Mucosa of stomach (tissue), 1 donor: ENCODE measurements around the gene ALG3.
A peak's percentile ranks its signal among the peaks of the same experiment; 100 is the strongest.

Experiments
- H3K27me3 ChIP-seq: one replicate; pipeline ENCODE4 v1.7.0; 2013; ENCODE audit warnings: mild to moderate bottlenecking, low read length; ENCODE audit not compliant: control insufficient read depth, insufficient read depth
- H3K36me3 ChIP-seq: one replicate; pipeline ENCODE4 v1.7.0; 2013; ENCODE audit warnings: low read length; ENCODE audit not compliant: control insufficient read depth, insufficient read depth
- H3K4me1 ChIP-seq: one replicate; pipeline ENCODE4 v1.7.0; 2013; ENCODE audit warnings: mild to moderate bottlenecking, low read length; ENCODE audit not compliant: control insufficient read depth, insufficient read depth
- H3K4me3 ChIP-seq: one replicate; pipeline ENCODE4 v1.7.0; 2013; ENCODE audit warnings: low read length
- H3K9ac ChIP-seq: one replicate; pipeline ENCODE4 v1.7.0; 2013; ENCODE audit warnings: mild to moderate bottlenecking, low read length, moderate library complexity
- H3K9me3 ChIP-seq: one replicate; pipeline ENCODE4 v1.7.0; 2013; ENCODE audit warnings: mild to moderate bottlenecking, low read length, moderate library complexity; ENCODE audit not compliant: control insufficient read depth
- donor health status: Pancreatic carcinoma.

Gene ALG3

DNA sequence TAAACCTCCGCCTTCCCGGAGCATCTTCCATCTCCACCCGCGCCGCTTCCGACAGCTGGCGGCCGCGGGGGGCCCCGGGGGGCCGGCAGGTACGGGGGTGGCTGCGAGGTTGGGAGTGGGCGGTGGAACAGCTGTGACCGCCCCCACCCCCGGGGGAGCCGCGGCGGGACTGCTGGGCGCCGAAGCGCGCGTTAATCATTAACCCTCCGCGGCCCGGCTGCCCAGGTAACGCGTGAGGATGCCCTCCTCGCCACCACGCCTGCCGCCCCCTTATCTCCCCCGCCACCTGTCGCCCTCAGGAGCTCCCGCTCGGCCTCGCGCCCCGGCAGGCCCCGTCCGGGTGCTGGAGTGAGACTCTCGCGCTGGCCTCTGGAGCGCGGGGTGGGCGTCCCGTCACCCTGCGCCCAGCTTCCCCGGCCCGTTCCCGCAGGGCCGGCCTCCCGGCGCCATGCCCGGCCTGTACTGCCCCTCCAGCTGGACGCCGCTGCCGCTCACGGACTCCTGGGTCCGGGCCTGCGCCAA lies 18.6 kb downstream of the ALG3 start:
- H3K4me3 ChIP-seq: peak overlapping the region; percentile 8
- no peaks in the 10 kb centered on the region for H3K9me3 ChIP-seq
- H3K4me1 ChIP-seq: peaks cover 9% of the 10 kb centered on the region
- peak overlapping the region; percentile 22 for H3K9ac ChIP-seq
- H3K36me3 ChIP-seq: no peaks in the 10 kb centered on the region
- H3K27me3 ChIP-seq: peaks cover 66% of the 10 kb centered on the region

DNA sequence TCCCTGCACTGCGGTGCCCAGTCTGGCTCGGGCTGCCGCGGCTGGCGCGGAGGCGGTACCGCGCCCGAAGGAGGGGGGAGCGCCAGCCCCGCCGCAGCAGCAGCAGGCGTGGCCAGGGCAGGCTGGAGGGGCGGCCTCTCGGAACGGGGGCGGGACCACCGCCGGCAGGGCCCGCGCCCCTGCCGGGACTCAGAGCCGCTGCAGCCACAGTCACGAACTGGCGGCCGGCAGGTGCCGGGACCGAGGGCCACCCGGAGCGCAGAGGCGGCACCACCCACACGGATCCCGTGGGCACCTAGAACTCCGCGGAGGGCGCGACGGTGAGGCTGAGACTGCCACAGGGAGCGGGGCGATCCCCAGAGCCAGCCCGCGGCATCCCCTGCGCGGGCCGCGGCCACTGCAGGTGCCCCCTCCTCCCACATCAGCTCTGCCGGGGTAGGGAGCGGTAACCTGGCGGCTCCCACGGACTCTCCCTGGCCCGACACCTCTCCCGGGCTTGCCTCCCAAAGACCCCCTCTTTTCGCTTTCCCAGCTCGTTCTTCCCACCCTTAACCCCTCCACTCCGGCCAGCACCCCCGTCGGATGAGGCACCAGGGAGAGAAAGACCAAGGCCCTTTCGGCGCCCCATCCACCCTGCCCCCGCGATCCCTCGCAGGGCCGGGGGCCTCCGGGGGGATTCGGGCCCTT lies 19.2 kb downstream of the ALG3 start, which contains the start of gene VWA5B2:
Gene VWA5B2 (plus strand): TSS at position 192 of the 687 bp plus-strand sequence. CDS start 944 bp downstream, outside the sequence.
- Histone ChIP-seq H3K9me3 (no peaks in the 10 kb centered on the region), H3K36me3 (no peaks in the 10 kb centered on the region), H3K4me3 (peak within 1 kb of the TSS; percentile 8), H3K9ac (peak within 1 kb of the TSS; percentile 22), H3K4me1 (peaks cover 9% of the 10 kb centered on the region), H3K27me3 (peaks cover 66% of the 10 kb centered on the region)

DNA sequence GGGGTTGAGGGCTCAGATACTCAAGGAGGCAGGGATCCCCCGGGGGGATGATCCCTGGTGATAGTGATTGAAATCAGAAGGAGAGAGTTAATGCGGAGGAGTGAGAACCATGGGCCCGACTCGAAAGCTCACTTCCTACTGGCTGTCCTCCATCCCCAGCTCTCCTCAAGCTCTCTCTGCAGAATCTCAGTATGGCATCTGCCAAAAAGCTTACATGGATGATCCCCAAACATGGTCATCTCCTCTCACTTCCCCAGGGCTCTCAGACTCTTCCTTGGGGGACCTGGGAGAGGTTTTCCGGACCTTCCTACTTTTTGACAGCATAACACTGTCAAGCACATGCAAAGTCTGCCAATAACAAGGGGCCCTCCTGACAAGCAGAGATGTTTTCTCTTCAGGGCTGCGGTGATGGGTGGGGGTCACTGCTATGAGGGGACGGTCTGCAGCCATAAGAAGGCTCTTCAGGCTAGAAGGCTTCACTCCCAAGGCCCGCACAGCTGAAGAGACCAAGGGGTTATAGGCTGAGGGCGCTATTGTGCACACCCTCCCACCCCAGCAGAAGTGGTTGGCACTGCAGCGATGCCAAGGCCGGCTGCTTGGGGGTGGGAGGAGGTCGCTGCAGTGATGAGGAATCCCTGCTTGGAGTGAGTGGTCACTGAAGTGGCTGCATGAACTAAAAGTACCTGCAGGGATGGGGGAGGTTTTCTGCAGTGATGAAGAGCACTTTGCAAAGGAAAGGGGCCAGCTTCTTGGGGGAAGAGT lies 20.2 kb downstream of the ALG3 start:
- no peaks in the 10 kb centered on the region for H3K9me3 ChIP-seq
- H3K4me3 ChIP-seq: no peak overlapping the region
- peaks cover 66% of the 10 kb centered on the region for H3K27me3 ChIP-seq

DNA sequence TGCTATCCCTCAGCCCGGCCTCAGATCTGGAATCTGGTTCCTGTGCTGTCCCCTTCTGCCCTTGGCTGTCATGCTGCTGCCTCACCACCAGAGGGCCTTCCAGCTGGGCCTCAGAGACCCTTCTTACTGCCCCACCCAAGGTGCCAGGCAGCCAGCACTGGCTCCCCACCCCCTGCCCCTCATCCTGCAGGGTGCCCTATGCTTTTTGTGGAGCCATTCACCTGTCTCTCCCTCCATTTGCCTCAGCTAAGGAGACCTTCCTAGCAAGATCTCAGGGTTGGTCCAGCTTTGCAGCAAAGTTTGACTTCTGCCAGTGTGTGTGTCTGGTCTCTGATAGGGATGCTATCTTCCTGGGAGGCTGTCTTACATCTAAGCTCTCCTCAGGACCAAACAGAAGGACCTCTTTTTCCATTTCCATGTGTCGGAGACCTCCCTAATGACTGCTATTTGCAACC lies 21.3 kb downstream of the ALG3 start:
- peaks cover 9% of the 10 kb centered on the region for H3K4me1 ChIP-seq
- H3K4me3 ChIP-seq: no peak overlapping the region
- H3K9ac ChIP-seq: no peak overlapping the region
- no peaks in the 10 kb centered on the region for H3K36me3 ChIP-seq
- peaks cover 57% of the 10 kb centered on the region for H3K27me3 ChIP-seq
- H3K9me3 ChIP-seq: no peaks in the 10 kb centered on the region

More for the DNA sequence above, 20.2 kb downstream of the ALG3 start:
- H3K9ac ChIP-seq: no peak overlapping the region
- H3K36me3 ChIP-seq: no peaks in the 10 kb centered on the region
- peaks cover 9% of the 10 kb centered on the region for H3K4me1 ChIP-seq

DNA sequence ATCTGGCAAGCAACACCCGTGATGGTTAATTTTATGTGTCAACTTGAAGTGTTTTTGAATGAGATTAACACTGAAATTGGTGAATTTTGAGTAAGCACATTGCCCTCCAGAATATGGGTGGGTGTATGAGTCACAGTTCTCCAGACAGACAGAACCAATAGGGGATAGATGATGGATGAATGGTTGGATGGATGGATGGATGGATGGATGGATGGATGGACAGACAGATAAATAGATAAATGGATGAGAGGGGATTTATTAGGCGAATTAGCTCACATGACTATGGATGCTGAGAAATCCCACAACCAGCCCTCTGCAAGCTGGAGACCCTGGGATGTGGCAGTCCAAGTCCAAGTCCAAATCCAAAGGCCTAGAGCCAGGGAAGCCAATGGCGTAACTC lies 24.8 kb downstream of the ALG3 start:
- Histone ChIP-seq H3K4me3 (no peak overlapping the region), H3K4me1 (no peaks in the 10 kb centered on the region), H3K9me3 (no peaks in the 10 kb centered on the region), H3K27me3 (peaks cover 22% of the 10 kb centered on the region), H3K36me3 (no peaks in the 10 kb centered on the region), H3K9ac (no peak overlapping the region)

DNA sequence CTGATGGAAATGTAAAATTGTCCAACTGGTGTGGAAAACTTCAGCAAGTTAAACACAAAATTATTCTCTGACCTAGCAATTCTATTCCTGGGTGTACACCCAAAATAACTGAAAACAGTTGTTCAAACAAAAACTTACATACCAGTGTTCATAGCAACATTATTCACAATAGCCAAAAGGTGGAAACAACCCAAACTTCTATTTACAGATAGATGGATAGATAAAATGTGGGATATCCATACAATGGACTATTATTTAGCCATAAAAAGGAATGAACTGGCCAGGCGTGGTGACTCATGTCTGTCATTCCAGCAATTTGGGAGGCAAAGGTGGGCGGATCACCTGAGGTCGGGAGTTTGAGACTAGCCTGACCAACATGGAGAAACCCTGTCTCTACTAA lies 26.2 kb downstream of the ALG3 start:
- Histone ChIP-seq H3K4me3 (no peak overlapping the region), H3K9me3 (no peaks in the 10 kb centered on the region), H3K4me1 (no peaks in the 10 kb centered on the region), H3K9ac (no peak overlapping the region), H3K27me3 (peaks cover 8% of the 10 kb centered on the region), H3K36me3 (no peaks in the 10 kb centered on the region)

DNA sequence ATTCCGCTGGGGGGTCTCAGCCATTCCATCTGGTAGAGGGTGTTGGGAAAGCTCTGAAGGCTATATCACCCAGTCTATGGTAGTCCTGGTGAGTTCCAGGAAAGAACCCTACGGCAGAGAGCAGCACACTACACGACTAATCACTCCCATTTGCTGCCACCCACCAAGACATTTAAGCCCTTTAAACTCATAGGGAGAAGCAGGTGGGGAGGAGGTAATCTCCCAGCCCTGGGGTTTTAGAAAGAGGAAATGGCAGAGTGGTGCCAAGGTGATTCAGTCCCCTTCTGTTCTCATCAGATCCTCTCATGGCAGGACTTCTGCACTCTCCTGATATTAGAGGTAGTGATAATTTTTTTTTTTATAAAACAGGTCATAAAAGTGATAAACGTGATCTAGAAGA lies 29.9 kb downstream of the ALG3 start:
- no peaks in the 10 kb centered on the region for H3K9me3 ChIP-seq
- no peaks in the 10 kb centered on the region for H3K36me3 ChIP-seq
- H3K27me3 ChIP-seq: no peaks in the 10 kb centered on the region
- H3K4me3 ChIP-seq: no peak overlapping the region
- H3K9ac ChIP-seq: no peak overlapping the region
- H3K4me1 ChIP-seq: no peaks in the 10 kb centered on the region

DNA sequence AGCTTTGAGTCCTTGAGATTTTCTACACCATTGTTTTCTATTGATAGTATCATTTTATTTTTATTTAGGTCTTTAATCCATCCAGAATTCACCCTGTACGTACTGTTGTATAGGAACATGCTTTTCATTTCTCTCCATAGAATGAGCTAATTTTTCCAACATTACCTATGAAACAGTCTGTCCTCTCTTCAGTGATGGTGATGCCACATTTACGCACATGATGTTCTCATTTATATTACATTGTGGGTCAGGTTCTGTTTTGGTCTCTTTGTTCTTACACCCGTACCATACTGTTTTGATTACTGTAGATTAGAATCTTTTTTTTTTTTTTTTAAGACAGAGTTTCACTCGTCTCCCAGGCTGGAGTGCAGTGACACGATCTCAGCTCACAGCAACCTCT lies 37.0 kb downstream of the ALG3 start:
- no peak overlapping the region for H3K4me3 ChIP-seq
- H3K9ac ChIP-seq: no peak overlapping the region
- H3K36me3 ChIP-seq: no peaks in the 10 kb centered on the region

DNA sequence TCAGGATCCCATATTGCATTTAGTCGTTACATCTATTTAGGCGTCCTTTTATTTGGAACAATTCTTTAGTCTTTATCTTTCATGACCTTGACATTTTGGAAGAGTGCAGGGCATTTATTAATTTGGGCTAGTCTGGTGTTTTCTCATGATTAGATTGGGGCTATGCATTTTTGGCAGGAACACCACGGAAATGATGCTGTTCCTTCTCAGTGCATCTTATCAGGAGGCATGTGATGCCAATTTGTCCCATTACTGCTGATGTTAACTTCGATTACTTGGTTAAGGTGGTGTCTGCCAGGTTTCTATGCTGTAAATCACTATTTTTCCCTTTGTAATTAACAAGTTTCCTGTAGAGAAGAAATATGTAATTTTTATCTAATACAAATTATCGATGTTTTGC lies 37.5 kb downstream of the ALG3 start:
- no peak overlapping the region for H3K9ac ChIP-seq
- H3K36me3 ChIP-seq: no peaks in the 10 kb centered on the region
- peaks cover under 1% of the 10 kb centered on the region for H3K27me3 ChIP-seq
- H3K4me3 ChIP-seq: no peak overlapping the region
- H3K4me1 ChIP-seq: no peaks in the 10 kb centered on the region
- no peaks in the 10 kb centered on the region for H3K9me3 ChIP-seq

More for the DNA sequence above, 37.0 kb downstream of the ALG3 start:
- no peaks in the 10 kb centered on the region for H3K9me3 ChIP-seq
- H3K4me1 ChIP-seq: no peaks in the 10 kb centered on the region
- H3K27me3 ChIP-seq: no peaks in the 10 kb centered on the region

DNA sequence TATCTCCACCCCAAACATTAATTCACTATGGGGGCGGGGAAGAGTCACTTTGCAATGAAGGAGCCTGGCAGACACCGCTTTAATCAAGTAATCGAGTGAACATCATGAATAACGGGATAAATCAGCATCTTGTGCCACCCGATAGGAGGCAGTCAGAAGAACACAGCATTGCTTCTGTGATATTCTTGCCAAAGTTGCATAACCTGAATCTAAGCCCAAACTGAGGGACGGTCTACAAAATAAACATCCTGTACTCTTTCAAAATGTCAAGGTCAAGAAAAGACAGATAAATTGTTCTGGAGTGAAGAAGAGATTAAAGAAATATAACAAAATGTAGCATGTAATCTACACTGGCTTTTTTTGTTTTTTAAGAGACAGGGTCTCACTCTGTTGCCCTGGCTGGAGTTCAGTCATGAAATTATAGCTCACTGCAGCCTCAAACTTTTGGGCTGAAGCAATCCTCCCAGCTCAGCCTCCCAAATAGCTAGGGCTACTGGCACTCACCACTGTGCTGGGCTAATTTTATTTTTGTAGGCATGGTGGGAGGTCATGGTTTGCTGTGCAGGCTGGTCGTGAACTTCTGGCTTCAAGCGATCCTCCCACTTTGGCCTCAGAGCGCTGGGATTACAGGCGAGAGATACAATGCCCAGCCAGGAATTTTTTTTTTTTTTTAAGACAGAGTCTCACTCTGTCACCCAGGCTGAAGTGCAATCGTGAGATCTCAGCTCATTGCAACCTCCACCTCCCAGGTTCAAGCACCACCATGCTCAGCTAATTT lies 39.4 kb downstream of the ALG3 start:
- H3K36me3 ChIP-seq: no peaks in the 10 kb centered on the region
- no peaks in the 10 kb centered on the region for H3K9me3 ChIP-seq
- no peak overlapping the region for H3K4me3 ChIP-seq
- H3K9ac ChIP-seq: no peak overlapping the region
- peaks cover 7% of the 10 kb centered on the region for H3K27me3 ChIP-seq
- no peaks in the 10 kb centered on the region for H3K4me1 ChIP-seq

DNA sequence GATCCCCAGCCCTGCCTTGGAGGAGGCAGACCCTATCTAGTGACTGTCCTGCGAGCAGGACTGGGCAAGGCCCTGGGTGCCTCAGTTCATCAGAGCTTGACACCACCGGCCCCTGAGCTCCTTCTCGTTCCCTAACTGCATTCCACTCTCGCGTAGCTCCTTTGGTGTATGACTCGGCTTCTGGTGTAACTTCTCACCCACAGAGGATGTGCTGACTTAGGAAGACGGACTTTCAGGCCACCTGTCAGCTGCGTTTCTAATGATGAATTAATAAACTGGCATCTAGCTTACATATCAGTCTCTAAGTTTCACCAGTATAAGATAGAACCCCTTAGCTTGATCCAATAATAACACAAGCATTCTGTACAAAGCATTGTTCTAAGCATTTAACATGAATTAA lies 45.2 kb downstream of the ALG3 start:
- no peaks in the 10 kb centered on the region for H3K4me1 ChIP-seq
- H3K27me3 ChIP-seq: peaks cover 7% of the 10 kb centered on the region
- no peak overlapping the region for H3K9ac ChIP-seq
- H3K4me3 ChIP-seq: no peak overlapping the region
- H3K9me3 ChIP-seq: no peaks in the 10 kb centered on the region
- no peaks in the 10 kb centered on the region for H3K36me3 ChIP-seq
